ENCODE results near the gene LRIG1.

LRIG1 gene

GRCh38 chr3:66399529-66400232, 101.1 kb downstream of the LRIG1 start:
- DNase-seq = no peak

- no peak for DNase-seq
Observed at GRCh38 chr3:66398228-66399025, 102.4 kb downstream of the LRIG1 start.

GRCh38 chr3:66397745-66398144, 103.1 kb downstream of the LRIG1 start:
- DNase-seq = no peak

GRCh38 chr3:66396888-66397287, 103.9 kb downstream of the LRIG1 start:
- no peak for DNase-seq

- no peak for DNase-seq
Observed at GRCh38 chr3:66396161-66396760, 104.6 kb downstream of the LRIG1 start.

- no peak for DNase-seq
Observed at GRCh38 chr3:66395635-66396034, 105.2 kb downstream of the LRIG1 start.

- no peak for DNase-seq
Observed at GRCh38 chr3:66394753-66395249, 106.0 kb downstream of the LRIG1 start.

- DNase-seq = no peak
Observed at GRCh38 chr3:66394019-66394752, 106.6 kb downstream of the LRIG1 start.

GRCh38 chr3:66393333-66394005, 107.4 kb downstream of the LRIG1 start:
- DNase-seq = no peak

GRCh38 chr3:66392966-66393332, 107.9 kb downstream of the LRIG1 start:
- DNase-seq = no peak

- no peak for DNase-seq
Observed at GRCh38 chr3:66392512-66392911, 108.3 kb downstream of the LRIG1 start.

- DNase-seq = no peak
Observed at GRCh38 chr3:66390013-66390412, 110.8 kb downstream of the LRIG1 start.

- no peak for DNase-seq
Observed at GRCh38 chr3:66386925-66387650, 113.7 kb downstream of the LRIG1 start.

- no peak for DNase-seq
Observed at GRCh38 chr3:66386011-66386924, 114.6 kb downstream of the LRIG1 start.

- no peak for DNase-seq
Observed at GRCh38 chr3:66385066-66385465, 115.8 kb downstream of the LRIG1 start.

- no peak for DNase-seq
Observed at GRCh38 chr3:66383998-66384745, 116.7 kb downstream of the LRIG1 start.

GRCh38 chr3:66383023-66383422, 117.8 kb downstream of the LRIG1 start:
- DNase-seq = no peak

GRCh38 chr3:66382142-66382541, 118.7 kb downstream of the LRIG1 start:
- DNase-seq = no peak

GRCh38 chr3:66381626-66382025, 119.2 kb downstream of the LRIG1 start:
- no peak for DNase-seq

Data from GOT3 (cell line).